ENCODE measurements around the gene XPO6.

DNA sequence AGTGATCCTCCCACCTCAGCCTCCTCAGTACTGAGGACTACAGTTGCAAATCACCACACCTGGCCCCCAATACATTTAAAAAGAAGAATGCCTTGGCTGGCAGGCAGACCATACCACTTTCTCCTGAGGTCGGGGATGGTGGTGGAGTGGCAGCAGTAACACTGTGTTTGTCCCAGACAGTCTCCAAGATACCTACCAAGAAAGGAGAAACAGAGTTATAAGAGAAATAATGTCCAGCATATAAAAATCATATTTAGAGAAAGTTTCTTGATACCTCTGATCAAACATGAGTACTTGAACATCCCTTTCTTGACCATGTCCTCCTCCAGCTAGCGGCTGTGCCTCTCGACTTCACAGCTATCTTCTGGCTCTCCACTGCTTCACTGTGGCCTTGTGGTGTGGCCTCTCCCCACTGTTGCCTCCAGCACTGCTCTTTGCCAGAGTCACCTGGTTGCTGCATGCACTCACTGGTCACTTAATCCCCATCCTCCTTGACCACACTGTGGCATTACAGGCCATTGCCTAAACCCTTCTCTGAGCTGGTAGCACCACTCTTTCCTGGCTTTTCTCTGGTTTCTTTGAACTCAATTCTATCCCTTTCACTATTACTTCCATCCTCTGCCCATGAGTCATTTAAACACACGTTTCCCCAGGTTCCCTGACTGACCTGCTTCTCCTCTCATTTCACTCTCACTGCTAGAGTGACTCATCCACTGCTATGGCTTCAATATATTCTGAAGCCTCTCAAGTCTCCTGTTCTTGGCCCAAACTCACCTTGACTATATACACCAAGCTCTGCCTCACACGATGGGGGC lies 45.2 kb downstream of the XPO6 start:
- TF ChIP-seq CTCF (IDR thresholded peaks at IDR 0.05; ENCODE audit: poor library complexity, severe bottlenecking) (no peak), POLR2AphosphoS5 (IDR thresholded peaks at IDR 0.05) (no peak), EP300 (conservative IDR thresholded peaks at IDR 0.05; ENCODE audit: poor library complexity, severe bottlenecking) (no peak), SMC3 (conservative IDR thresholded peaks at IDR 0.05; ENCODE audit: poor library complexity) (no peak), TAF1 (IDR thresholded peaks at IDR 0.05; ENCODE audit: low read depth) (no peak), RAD21 (conservative IDR thresholded peaks at IDR 0.05) (no peak), EZH2 (IDR thresholded peaks at IDR 0.05; ENCODE audit: borderline replicate concordance, insufficient read depth, low read length, poor library complexity, severe bottlenecking) (no peak)
